ENCODE results near the gene DLX1. TPM values are rescaled to one million over a fixed set of nuclear protein-coding genes. Genes with fewer than 3 reads are reported as not detected.

The DLX1 gene
- total and polyA plus RNA-seq, 4 donors, result not detected

DNA sequence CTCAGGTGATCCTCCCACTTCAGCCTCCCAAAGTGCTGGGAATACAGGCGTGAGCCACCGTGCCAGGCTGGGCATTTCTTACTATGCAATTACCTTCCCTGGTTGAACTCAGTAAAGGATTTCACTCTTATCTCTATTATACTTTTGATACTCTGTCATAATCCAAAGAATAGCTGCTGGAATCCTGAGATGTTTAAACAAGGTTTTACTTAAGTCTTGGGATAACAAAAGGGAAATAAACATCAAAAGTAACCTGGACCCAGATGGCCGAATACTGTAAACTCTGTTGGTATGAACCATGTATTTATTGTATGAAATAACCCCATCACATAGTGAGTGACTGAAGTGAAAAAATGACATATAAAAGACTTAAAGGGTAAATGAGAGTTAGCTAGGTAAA, 29.3 kb downstream of the DLX1 start:
- Histone ChIP-seq H3K9ac (ENCODE audit: low read depth in 1 of 2, low read length in 2 of 2) (no peak overlapping the region), H3K36me3 (ENCODE audit: control insufficient read depth in 4 of 4, insufficient read depth in 3 of 4, low read depth in 1 of 4, low read length in 3 of 4) (no peaks in the 10 kb centered on the region), H3K4me3 (ENCODE audit: low read depth in 1 of 3, low read length in 3 of 3) (no peak overlapping the region), H3K27ac (ENCODE audit: low read depth in 1 of 2, low read length in 2 of 2) (no peak overlapping the region), H3K4me1 (ENCODE audit: control insufficient read depth in 4 of 4, insufficient read depth in 4 of 4, low read length in 3 of 4) (no peaks in the 10 kb centered on the region), H3K27me3 (ENCODE audit: control insufficient read depth in 4 of 4, insufficient read depth in 4 of 4, low read length in 3 of 4) (peaks cover 0 to 7% (median 2%) of the 10 kb centered on the region in 4 donors), H3K9me3 (ENCODE audit: control insufficient read depth in 4 of 4, low read length in 3 of 4) (no peaks in the 10 kb centered on the region)
- no peak for DNase-seq (ENCODE audit: low spot score)
- no peak for TF ChIP-seq HNF4G (IDR thresholded peaks at IDR 0.05)
- TF ChIP-seq HNF4A (conservative IDR thresholded peaks at IDR 0.05), result no peak
- TF ChIP-seq GABPA (IDR thresholded peaks at IDR 0.05 in 1 of 2, conservative IDR thresholded peaks at IDR 0.05 in 1 of 2), result no peak
- no peak for TF ChIP-seq EGR1 (IDR thresholded peaks at IDR 0.05; ENCODE audit: low read depth in 2 of 2)
- no peak for TF ChIP-seq TAF1 (conservative IDR thresholded peaks at IDR 0.05)
- TF ChIP-seq, protein P1, sequence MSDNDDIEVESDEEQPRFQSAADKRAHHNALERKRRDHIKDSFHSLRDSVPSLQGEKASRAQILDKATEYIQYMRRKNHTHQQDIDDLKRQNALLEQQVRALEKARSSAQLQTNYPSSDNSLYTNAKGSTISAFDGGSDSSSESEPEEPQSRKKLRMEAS (IDR thresholded peaks at IDR 0.05), result no peak
- no peak for TF ChIP-seq FOXA2 (IDR thresholded peaks at IDR 0.05)
- no peak for TF ChIP-seq RAD21 (IDR thresholded peaks at IDR 0.05)
- no peak for TF ChIP-seq YY1 (IDR thresholded peaks at IDR 0.05)
- TF ChIP-seq, protein P2, sequence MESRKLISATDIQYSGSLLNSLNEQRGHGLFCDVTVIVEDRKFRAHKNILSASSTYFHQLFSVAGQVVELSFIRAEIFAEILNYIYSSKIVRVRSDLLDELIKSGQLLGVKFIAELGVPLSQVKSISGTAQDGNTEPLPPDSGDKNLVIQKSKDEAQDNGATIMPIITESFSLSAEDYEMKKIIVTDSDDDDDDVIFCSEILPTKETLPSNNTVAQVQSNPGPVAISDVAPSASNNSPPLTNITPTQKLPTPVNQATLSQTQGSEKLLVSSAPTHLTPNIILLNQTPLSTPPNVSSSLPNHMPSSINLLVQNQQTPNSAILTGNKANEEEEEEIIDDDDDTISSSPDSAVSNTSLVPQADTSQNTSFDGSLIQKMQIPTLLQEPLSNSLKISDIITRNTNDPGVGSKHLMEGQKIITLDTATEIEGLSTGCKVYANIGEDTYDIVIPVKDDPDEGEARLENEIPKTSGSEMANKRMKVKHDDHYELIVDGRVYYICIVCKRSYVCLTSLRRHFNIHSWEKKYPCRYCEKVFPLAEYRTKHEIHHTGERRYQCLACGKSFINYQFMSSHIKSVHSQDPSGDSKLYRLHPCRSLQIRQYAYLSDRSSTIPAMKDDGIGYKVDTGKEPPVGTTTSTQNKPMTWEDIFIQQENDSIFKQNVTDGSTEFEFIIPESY (IDR thresholded peaks at IDR 0.05), result no peak
- TF ChIP-seq FOXA1 (IDR thresholded peaks at IDR 0.05), result no peak
- TF ChIP-seq JUND (IDR thresholded peaks at IDR 0.05), result no peak
- no peak for TF ChIP-seq RXRA (IDR thresholded peaks at IDR 0.05)
- TF ChIP-seq CTCF (IDR thresholded peaks at IDR 0.05; ENCODE audit: low read depth, low read length, missing input control), result no peak
- TF ChIP-seq SP1 (IDR thresholded peaks at IDR 0.05), result no peak
- 78% methylated on average over 3 of the region's 3 CpGs for WGBS

- no peak for TF ChIP-seq ATF3 (IDR thresholded peaks at IDR 0.05)
- no peak for TF ChIP-seq RAD21 (IDR thresholded peaks at IDR 0.05)
- TF ChIP-seq, protein P1 (IDR thresholded peaks at IDR 0.05), result no peak
- no peak for TF ChIP-seq FOXA2 (IDR thresholded peaks at IDR 0.05)
- TF ChIP-seq SP1 (IDR thresholded peaks at IDR 0.05), result no peak
- TF ChIP-seq REST (IDR thresholded peaks at IDR 0.05), result no peak
- TF ChIP-seq HNF4A (conservative IDR thresholded peaks at IDR 0.05), result no peak
- TF ChIP-seq HNF4G (IDR thresholded peaks at IDR 0.05), result no peak
- TF ChIP-seq CTCF (IDR thresholded peaks at IDR 0.05; ENCODE audit: low read depth, low read length, missing input control), result no peak
- no peak for TF ChIP-seq RXRA (IDR thresholded peaks at IDR 0.05)
- TF ChIP-seq, protein P2 (IDR thresholded peaks at IDR 0.05), result no peak
- TF ChIP-seq JUND (IDR thresholded peaks at IDR 0.05), result no peak
- TF ChIP-seq YY1 (IDR thresholded peaks at IDR 0.05), result no peak
- TF ChIP-seq GABPA (IDR thresholded peaks at IDR 0.05 in 1 of 2, conservative IDR thresholded peaks at IDR 0.05 in 1 of 2), result no peak
- no peak for TF ChIP-seq NR2F2 (IDR thresholded peaks at IDR 0.05)
- no peak for TF ChIP-seq EGR1 (IDR thresholded peaks at IDR 0.05; ENCODE audit: low read depth in 2 of 2)
- no peak overlapping the region for H3K27ac ChIP-seq (ENCODE audit: low read depth in 1 of 2, low read length in 2 of 2)
- 73% methylated on average over 5 of the region's 5 CpGs for WGBS
- peaks cover 0 to 3% (median 1%) of the 10 kb centered on the region in 4 donors for H3K27me3 ChIP-seq (ENCODE audit: control insufficient read depth in 4 of 4, insufficient read depth in 4 of 4, low read length in 3 of 4)
- no peak overlapping the region for H3K4me3 ChIP-seq (ENCODE audit: low read depth in 1 of 3, low read length in 3 of 3)
- no peak for DNase-seq (ENCODE audit: low spot score)
- H3K36me3 ChIP-seq (ENCODE audit: control insufficient read depth in 4 of 4, insufficient read depth in 3 of 4, low read depth in 1 of 4, low read length in 3 of 4), result no peaks in the 10 kb centered on the region
- H3K9me3 ChIP-seq (ENCODE audit: control insufficient read depth in 4 of 4, low read length in 3 of 4), result no peaks in the 10 kb centered on the region
- no peak overlapping the region for H3K9ac ChIP-seq (ENCODE audit: low read depth in 1 of 2, low read length in 2 of 2)
- no peaks in the 10 kb centered on the region for H3K4me1 ChIP-seq (ENCODE audit: control insufficient read depth in 4 of 4, insufficient read depth in 4 of 4, low read length in 3 of 4)
These were observed 30.8 kb downstream of the DLX1 start for GRCh38 chr2:172116107-172116506.
